Glomerular visceral epithelial cell (primary cell): ENCODE data around the gene PLPP6.
A peak's percentile ranks its signal among the peaks of the same experiment; 100 is the strongest.
"Not testable (repeated sequence)": the region's sequence is repeated elsewhere in the genome, so short reads cannot be mapped to it uniquely, and the experiment has no call there.

ENCODE experiments used
- DNase-seq: peaks from one replicate; pipeline ENCODE4 v3.0.0-alpha.2; 2016; ENCODE audit errors: extremely low spot score

PLPP6 gene

DNA sequence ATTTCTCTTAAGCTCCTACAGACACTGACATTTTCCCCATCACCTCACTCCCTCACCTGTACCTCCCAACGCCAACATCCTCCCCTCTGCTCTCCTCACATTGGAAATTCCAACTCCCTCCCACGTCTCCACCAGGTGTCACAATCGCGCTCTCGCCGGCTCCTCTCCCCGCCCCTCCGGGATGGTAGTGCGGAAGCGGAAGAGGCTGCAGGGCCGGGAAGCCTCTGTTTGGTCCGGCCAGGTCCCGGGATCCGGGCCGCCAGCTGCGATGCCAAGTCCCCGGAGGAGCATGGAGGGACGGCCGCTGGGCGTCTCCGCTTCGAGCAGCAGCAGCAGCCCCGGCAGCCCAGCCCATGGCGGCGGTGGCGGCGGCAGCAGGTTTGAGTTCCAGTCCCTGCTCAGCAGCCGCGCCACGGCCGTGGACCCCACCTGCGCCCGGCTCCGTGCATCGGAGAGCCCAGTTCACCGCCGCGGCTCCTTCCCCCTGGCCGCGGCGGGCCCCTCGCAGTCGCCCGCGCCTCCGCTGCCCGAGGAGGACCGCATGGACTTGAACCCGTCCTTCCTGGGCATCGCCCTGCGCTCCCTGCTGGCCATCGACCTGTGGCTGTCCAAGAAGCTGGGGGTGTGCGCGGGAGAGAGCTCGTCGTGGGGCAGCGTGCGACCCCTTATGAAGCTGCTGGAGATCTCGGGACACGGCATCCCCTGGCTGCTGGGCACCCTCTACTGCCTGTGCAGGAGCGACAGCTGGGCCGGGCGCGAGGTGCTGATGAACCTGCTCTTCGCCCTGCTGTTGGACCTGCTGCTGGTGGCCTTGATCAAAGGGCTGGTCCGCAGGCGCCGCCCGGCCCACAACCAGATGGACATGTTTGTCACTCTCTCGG is at the start of gene PLPP6:
TSS of gene PLPP6 (plus strand) at position 187 of the 881 bp plus-strand sequence. CDS start at position 269, 82 bp downstream.
- DNase-seq: peak; percentile 89

- DNase-seq: no peak
These were observed 47.5 kb upstream of the PLPP6 start for GRCh38 chr9:4614627-4615026.

GRCh38 chr9:4615251-4615650 is 46.8 kb upstream of the PLPP6 start:
- DNase-seq: no peak

GRCh38 chr9:4615778-4616177 is 46.3 kb upstream of the PLPP6 start:
- no peak for DNase-seq

- no peak for DNase-seq
These were observed 44.3 kb upstream of the PLPP6 start for GRCh38 chr9:4617752-4618151.

- DNase-seq: no peak
These were observed 43.4 kb upstream of the PLPP6 start for GRCh38 chr9:4618700-4619099.

DNA sequence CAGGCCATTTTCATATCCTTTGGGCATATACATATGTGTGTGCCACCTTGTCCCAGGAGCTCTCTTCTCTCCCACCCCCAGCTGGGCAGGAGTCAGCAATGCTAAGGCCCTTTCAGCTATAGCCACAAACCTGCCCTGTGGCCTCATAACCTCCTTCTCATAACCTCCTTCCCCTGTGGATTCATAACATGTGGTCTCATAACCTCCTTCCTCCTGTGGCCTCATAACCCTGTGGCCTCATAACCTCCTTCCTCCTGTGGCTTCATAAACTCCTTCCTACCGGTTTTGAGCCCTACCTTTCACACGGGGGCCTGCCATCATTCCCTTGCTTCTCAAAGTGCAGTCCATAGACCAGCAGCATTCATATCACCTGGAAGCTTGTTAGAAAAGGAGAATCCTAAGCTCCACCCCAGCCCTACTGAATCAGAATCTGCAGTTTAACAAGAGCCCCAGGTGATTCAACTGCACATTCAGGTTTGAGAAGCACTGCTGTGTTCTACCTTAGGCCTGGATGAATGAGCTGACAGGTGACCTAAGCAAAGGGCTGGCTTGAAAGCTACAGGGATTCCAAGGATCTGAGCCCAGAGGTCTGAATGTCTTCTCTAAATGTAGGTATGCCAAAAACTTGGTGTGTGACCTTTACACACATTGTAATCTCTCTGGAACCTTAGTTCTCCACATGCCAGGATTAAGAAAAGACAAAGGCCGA is 41.9 kb upstream of the PLPP6 start:
- no peak for DNase-seq

DNA sequence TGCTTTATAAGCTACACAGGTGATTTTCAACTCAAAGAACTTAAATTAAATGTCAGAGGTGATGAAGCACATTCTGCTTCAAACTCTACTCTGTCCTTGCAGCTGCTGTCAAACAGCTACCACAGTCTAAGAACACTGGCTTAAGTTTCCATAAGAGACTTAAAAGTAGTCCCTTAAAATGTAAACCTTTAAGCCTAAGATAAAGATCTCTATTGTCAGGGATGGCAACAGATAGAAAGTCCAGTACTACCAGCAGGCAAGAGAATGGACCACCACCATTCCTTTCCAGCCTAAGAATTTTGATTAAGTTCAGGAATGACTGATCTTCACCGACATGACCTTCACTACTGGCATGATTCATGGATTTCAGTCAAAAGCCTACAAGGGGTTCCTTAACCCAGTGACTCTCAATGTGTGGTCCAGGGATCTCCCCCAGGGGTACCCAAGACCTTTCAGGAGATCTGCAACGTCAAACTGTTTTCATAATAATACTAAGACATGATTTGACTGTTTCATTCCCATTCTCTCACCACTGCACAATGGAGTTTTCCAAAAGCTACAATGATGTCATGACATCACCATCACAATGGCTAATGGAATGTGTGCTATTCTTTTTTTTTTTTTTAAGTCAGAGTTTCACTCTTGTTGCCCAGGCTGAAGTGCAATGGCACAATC is 41.1 kb upstream of the PLPP6 start:
- DNase-seq: no peak

- DNase-seq: no peak
These were observed 40.1 kb upstream of the PLPP6 start for GRCh38 chr9:4622016-4622415.

GRCh38 chr9:4630836-4631235 is 31.3 kb upstream of the PLPP6 start:
- DNase-seq: no peak

GRCh38 chr9:4638968-4639367 is 23.1 kb upstream of the PLPP6 start:
- DNase-seq: no peak

DNA sequence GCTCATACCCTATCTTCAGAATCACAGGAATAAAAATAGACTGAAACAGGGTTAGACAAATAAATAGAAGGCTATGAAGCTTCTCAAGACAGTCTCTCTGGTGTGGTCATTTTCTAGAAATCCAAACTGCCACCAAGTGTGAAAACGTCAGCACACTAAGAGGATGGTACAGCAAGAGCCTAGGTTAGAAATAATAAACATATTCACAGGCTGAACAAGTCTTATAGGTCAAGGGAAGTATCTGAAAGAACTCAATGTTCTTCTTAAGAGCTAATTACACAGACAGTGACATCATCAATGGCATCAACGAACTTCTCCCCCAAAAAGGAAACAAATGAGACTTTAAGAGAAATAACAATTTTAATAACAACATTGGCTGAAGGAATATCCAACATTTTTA is 22.7 kb upstream of the PLPP6 start:
- DNase-seq: no peak

DNA sequence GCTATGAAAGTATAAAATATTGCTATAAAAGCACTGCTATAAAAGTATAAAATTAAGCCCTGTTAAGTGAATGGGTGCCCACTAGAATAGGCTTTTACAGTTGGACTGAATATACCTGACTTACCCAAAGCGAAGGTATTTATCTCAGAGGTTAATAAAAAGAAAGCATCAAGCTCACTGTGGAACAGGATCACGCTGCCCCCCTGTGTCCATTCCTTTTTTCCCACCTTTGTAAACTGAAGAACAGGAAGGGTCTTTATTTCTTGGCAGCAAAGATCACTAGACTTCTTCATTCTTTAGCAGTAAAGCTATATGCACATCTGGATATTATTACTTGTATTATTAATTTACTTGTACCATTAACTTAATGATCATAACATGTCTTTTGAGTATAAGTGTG is 22.1 kb upstream of the PLPP6 start:
- peak; percentile 42 for DNase-seq

- no peak for DNase-seq
These were observed 19.7 kb upstream of the PLPP6 start for GRCh38 chr9:4642351-4642750.

- no peak for DNase-seq
These were observed 8.0 kb upstream of the PLPP6 start for GRCh38 chr9:4654084-4654483.

- no peak for DNase-seq
These were observed 7.6 kb upstream of the PLPP6 start for GRCh38 chr9:4654538-4654937.

GRCh38 chr9:4656196-4656595 is 5.9 kb upstream of the PLPP6 start:
- not testable (repeated sequence) for DNase-seq

- DNase-seq: no peak
These were observed 5.5 kb upstream of the PLPP6 start for GRCh38 chr9:4656621-4657020.

- DNase-seq: no peak
These were observed 4.5 kb upstream of the PLPP6 start for GRCh38 chr9:4657426-4658159.

- not testable (repeated sequence) for DNase-seq
These were observed 1.4 kb upstream of the PLPP6 start for GRCh38 chr9:4660665-4661064.

DNA sequence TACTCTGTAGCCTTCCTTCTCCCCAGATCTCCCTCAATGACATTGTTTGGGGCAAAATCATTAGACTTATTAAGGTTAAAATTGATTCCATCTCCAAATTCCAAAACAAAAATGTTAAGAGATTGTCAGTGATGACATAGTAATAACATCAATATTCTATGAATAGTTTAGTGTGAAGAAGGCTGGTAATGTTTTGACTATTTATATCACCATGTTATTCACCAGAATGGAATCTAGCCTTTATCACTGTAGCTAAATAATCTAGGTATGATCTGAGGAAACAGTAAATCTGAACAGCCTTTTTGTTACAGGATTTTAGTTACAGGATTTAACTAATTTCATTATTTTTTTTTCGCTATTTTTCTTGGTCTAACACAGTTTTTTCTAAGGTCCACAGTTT is 929 bp upstream of the PLPP6 start:
- no peak for DNase-seq

DNA sequence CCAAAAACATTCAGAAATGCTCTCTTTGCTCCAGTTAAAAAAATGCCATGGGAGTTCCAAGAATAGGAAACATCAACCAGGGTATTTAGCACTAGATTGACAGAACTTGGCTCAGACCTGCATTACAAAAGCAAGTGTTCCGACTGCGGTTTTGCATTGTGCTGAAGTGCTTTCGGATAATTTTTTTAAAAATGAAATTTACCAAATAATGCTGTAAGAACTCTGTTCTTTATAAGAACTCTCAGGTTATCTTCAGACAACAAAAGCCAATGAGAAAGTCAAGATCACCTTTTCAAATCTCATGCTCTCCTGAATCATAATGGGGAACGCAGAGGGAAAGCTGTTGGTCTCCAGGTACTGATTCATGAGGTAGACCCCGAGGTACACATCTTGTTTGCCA is 483 bp upstream of the PLPP6 start:
- DNase-seq: no peak
